NCI-H510A (cell line): ENCODE data around the gene EEFSEC.

ENCODE experiments used
- DNase-seq: peaks from one replicate; lab custom pipeline; 2025; lab: John Stamatoyannopoulos, UW

Gene EEFSEC

DNA sequence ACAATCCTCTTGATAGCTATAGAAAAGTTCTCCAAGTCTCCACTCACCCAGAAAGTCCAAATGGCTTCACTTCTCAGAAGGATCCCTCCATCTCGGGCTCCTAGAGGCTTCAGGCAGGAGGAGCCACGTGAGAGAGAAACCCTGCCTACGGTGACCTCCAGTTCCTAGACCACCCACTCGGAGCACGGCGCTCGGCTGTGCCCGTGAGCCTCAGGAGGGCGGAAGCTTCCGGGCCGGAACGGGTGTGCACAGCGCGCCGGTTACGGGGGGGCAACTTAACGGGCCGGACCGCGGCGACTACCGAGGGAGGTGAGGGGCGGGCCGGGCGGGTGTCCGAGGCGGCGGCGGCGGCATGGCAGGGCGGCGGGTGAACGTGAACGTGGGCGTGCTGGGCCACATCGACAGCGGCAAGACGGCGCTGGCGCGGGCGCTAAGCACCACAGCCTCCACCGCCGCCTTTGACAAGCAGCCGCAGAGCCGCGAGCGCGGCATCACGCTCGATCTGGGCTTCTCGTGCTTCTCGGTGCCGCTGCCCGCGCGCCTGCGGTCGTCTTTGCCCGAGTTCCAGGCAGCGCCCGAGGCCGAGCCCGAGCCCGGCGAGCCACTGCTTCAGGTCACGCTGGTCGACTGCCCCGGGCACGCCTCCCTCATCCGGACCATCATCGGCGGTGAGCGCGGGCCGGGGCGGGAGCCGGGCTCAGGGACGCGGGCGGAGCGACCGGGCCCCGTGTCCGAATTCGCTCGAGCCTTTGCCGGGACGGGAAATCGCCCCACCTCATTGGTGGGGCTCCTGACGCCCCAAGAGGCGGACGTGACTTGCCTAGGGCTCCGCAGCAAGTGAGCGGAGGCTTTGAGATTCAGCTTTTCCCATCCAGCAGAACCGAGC is at the start of gene EEFSEC:
Gene EEFSEC (plus strand): TSS at position 326 of the 886 bp plus-strand sequence. CDS start 27 bp downstream, at position 353.
- peak; percentile 16 for DNase-seq

DNA sequence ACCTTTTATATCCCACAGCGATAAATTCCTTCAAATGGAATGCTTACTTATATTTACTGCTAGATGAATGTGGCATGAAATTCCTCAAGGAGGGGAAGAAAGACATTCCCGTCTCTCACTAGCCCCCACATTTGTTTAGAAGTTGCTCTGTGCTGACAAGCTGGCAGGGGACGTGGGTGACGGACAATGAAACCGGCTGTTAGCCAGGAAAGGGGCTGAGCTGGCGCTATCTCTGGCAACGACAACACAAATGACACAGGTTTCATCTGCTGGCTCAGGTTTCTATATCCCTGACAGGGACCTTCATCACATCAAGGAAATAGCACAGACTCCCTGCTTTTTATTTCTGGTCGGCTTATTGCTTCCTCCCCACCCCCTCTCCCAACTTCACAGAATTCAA is 45.4 kb upstream of the EEFSEC start:
- no peak for DNase-seq

DNA sequence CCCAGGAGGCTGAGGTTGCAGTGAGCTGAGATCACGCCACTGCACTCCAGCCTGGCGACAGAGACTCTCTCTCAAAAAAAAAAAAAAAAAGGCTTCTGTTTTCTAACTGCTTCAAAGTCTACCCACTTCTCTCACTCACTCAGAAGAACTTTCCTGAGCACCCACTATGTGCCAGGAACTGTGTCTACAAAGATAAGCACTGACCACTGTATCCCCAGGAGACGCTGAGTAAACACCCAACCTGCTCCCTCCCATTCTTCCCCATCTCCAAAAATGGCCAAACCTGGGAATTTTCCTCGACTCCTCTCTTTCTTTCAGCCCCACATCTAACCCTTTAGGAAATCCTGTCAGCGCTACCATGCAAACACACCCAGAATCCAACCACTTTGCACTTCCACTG is 42.1 kb upstream of the EEFSEC start:
- DNase-seq: no peak

DNA sequence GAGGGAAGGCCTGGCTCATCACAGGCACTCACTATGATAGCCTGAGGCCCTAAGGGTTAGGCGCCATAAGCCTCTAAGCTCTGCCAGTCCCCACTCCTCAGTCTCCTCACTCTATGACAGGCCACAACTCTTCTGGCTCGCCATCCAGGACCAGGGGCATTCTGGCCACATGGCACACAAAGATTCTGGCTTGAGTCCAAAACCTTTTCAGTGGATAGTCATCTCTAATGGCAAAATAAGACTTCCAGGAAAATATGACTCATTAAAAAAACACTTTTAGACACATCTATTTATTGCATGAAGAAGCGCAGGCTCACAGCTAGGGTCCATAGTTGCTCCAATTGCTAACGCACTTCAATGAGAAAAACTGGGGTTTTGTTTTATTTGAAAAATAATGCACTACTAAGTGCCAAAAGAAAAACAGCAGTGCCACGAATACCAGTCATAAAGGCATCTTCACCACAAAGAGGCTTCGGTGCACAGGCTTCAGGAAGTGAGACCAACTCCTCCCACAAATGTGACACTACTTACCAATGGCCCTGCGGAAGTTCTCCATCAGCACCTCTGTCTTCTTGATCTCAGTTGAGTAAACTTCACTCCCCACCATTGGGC is 40.8 kb upstream of the EEFSEC start:
- DNase-seq: no peak

- DNase-seq: no peak
These were observed 39.2 kb upstream of the EEFSEC start for GRCh38 chr3:128113817-128114794.

- DNase-seq: no peak
These were observed 31.3 kb upstream of the EEFSEC start for GRCh38 chr3:128122013-128122412.

GRCh38 chr3:128123156-128123537 is 30.1 kb upstream of the EEFSEC start:
- DNase-seq: no peak

DNA sequence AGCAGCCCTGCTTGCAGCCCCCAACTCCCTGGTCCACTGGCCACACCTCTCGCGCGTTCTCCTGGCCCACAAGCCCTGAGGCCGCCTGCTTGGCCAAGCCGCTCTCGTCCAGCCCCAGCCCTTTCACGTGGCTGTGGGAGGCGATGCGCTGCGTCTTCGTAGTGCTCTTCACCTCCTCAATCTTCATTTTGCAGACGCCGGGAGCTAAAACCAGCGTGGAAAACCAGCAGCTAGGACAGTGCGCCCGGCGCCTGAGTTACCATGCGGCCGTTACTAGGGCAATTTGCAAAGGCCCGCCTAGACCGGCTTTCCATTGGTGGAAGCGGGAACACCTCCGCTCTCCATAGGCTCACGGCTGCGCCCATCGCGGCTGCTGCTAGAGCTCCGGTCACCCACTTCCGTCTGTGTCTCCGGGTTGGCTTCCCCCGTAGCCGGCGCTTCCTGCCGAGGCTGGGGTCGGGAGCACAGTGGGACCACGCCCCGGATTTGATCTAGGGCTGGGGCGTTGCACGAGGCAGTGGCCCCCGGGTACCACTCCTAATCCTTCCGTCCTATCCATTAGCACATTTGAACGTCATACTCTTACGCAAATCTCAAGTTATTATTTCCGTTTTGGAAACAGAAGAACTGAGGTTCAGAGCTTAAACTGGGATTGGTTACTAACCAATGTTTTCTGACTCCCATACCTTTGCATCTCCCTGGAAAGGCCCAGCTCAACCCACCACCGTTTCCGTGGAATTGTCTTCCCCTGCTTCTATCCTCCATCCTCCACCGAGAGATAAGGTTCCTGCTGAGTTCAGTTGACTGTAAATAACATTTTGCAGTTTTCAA is 29.5 kb upstream of the EEFSEC start, which contains the start of gene RUVBL1:
Gene RUVBL1 (minus strand): TSS at position 275 of the 831 bp plus-strand sequence. CDS start 88 bp downstream, at position 187.
- DNase-seq: peak; percentile 94

GRCh38 chr3:128127236-128127635 is 26.0 kb upstream of the EEFSEC start:
- DNase-seq: no peak

DNA sequence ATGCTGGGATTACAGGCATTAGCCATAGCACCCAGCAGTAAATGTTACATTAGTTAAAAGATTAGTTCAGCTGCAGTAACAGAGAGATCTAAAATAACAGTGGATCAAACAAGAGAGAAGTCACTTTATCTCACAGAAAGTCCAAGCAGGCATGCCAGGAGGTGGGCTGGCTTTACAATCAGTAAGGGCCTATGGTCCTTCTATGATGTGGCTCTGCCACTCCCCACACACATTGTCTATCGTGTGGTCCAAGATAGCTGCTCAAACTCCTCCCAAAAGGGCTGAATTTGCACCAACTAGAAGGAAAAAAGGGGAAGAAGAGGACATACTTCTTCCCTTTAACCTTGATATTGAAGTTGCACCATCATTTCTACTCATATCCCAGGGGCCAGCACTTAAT is 25.0 kb upstream of the EEFSEC start:
- no peak for DNase-seq

DNA sequence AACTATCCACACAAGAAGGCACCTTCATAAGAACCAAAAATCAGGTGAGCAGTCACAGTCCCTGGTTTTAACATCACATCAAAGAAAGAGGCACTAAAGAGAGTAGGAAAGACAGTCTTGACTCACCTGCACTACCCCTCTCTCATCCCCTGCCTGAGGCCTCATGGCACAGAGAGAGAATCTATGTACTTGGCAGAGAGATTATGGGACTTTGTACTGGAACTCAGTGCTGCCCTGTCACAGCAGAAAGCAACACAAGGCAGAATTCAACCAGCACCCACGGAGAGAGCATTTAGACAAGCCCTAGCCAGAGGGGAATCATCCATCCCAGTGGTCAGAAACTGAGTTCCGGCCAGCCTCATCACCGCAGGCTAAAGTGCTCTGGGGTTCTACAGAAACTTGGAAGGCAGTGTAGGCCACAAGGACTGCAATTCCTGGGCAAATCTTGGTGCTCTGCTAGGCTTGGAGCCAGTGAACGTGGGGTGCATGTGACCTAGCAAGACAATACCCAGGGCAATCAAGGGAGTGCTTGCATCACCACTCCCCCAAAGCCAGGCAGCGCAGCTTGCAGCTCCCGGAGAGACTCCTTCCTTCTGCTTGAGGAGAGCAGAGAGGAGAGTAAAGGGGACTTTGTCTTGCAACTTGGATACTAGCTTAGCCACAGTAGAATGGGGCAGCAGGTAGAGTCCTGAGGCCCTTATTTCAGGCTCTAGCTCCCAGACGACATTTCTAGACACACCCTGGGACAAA is 21.2 kb upstream of the EEFSEC start:
- no peak for DNase-seq

DNA sequence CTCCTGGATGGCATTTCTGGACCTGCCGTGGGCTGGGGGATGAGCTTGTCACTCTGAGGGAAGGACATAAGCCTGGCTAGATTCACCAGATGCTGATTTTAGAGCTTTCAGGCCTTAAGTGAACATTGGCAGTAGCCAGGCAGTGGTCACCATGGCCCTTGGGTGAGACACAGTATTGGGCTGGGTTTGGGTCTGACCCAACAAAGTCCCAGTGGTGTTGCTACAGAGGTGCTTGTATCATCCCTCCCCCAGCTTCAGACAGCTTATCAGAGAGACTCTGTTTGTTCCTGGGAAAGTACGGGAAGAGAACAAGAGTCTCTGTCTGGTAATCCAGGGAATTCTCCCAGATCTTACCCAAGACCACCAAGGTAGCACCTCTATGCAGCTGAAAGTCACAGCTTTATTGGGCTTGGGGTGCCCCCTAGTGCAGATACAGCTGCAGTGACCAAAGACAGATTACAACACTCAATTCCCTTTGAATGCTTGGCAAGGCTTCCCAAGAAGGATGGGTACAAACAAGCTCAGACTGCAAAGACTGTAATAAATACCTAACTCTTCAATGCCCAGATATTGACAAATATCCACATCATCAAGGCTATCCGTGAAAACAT is 19.9 kb upstream of the EEFSEC start:
- DNase-seq: no peak

GRCh38 chr3:128143496-128143895 is 9.8 kb upstream of the EEFSEC start:
- no peak for DNase-seq

DNA sequence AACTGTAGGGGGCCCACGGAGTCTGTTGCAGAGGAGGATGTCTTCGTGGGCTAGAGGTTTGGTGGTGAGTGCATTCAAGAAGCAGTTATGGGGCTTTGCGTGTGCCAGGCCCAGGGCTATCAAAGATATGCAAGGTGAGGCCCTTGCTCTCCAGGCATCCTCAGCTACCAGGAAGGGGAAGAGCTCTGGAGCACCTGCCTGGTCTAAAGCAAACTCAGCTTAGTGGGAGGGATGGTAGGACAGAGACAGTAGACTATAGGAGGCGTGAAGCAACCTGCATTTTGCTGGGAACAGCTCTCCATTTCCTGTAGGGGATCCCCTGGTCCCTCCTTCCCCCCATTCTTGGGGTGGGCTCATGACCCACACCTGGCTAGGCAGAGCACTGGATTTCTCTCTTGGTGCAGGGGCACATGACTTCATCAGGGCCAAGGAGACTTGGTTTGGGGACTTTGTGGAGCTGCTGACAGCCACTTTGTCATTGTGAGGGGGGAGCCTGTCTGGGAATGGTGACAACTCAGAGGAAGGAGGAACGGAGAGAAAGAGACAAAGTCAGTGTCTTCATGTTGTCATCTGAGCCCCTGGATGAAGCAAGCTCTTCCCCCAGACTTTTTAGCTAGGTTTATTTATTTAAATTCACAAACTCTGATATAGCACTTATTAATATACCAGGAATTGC is 8.6 kb upstream of the EEFSEC start:
- DNase-seq: no peak

DNA sequence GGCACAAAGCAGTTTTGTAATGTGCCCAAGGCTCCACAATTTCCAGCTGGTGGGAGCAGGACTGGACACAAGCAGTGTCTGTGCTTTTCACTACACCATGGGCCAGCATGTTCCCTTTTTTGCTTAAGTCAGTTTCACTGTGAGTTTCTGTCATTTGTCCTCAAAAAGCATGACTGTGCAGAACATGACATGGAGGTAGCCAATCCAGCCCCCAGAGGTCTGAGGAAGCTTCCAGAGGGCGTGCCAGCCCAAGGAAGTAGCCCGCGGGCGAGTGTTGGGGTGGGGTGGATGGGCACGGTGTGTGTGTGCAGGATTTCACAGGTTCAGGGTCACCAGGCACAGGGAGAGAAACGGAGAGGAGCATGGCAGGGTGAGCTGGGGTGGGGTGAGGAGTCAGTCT is 8.0 kb upstream of the EEFSEC start:
- DNase-seq: no peak

- no peak for DNase-seq
These were observed 7.1 kb upstream of the EEFSEC start for GRCh38 chr3:128146201-128146600.

DNA sequence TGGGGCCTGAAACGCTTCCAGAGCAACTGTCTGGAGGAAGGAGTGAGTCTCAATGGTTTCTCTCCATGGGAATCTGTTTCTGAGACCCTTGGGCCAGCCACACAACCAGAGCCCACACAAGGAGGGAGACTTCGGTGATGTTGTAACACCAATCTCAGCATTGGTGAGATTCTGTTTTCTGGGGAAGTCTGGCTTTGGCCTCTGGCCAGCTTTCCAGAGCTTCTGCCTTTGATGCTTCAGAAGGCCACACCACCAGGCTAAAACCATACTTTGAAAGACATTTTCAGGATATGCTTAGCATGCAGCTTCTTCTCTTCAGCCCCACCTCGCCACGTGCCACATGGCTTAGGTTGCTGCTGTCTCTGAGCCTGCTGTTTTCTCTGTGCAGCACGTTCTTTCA is 3.6 kb upstream of the EEFSEC start:
- no peak for DNase-seq

- no peak for DNase-seq
These were observed 1.5 kb upstream of the EEFSEC start for GRCh38 chr3:128151758-128152274.

GRCh38 chr3:128152419-128153155 is 694 bp upstream of the EEFSEC start:
- no peak for DNase-seq
